ENCODE measurements around the gene EN2. TPM values are rescaled to one million over a fixed set of nuclear protein-coding genes. Genes with fewer than 3 reads are reported as not detected.

The EN2 gene
- total and polyA plus RNA-seq, 2 of the 13 experiments (the other 11 are each of a cell fraction or from before 2014, with no cell fraction given) = not detected

- BruUV-seq (replicated peaks) = no TSS peak
- H3K9ac ChIP-seq (ENCODE audit: insufficient read depth, low read depth, low read length) = no peak overlapping the region
- DNase-seq (ENCODE audit: low spot score) = no peak
- ATAC-seq = no peak
- ChIA-PET POLR2A (no interaction called here), CTCF (ENCODE audit: low intra/inter-chr PET ratio, low total read pairs) (no interaction called here)
- 2% methylated on average over 7 of the region's 9 CpGs for WGBS (ENCODE audit: low lambda C conversion rate)
- intact Hi-C loops (cut with micrococcal nuclease; ENCODE audit: unreplicated experiment) = no loop called here
- in situ Hi-C loops (cut with HindIII; ENCODE audit: extremely low pct_ligation_motif_present, low pct_unique_long_range_greater_than_20kb) = no loop called here
- H3K36me3 ChIP-seq (replicated peaks in 1 of 2; ENCODE audit: control insufficient read depth in 1 of 2, insufficient read depth in 2 of 2, low read length in 2 of 2) = no peaks in the 10 kb centered on the region
- H4K20me1 ChIP-seq (ENCODE audit: insufficient read depth, low read length) = no peaks in the 10 kb centered on the region
- H3K79me2 ChIP-seq (ENCODE audit: insufficient read depth, low read length) = no peaks in the 10 kb centered on the region
- no peak overlapping the region for H3K4me3 ChIP-seq (replicated peaks in 1 of 3; ENCODE audit: insufficient read depth in 1 of 3, low read depth in 2 of 3, low read length in 3 of 3)
- no peak overlapping the region for H3K27ac ChIP-seq (ENCODE audit: extremely low read length, insufficient read depth, low read length)
- TF ChIP-seq PAXIP1 (CRISPR knock-in tag; conservative IDR thresholded peaks at IDR 0.05) (no peak), ZFP62 (CRISPR knock-in tag; IDR thresholded peaks at IDR 0.05) (no peak), NCOA2 (CRISPR knock-in tag; IDR thresholded peaks at IDR 0.05) (no peak), MBD4 (IDR thresholded peaks at IDR 0.05; ENCODE audit: borderline replicate concordance, low read length) (no peak), MNT (IDR thresholded peaks at IDR 0.05) (no peak), ZNF574 (CRISPR knock-in tag; IDR thresholded peaks at IDR 0.05) (no peak), ZNF20 (CRISPR knock-in tag; IDR thresholded peaks at IDR 0.05) (no peak)
- no peak overlapping the region for H3K4me2 ChIP-seq (ENCODE audit: low read depth, low read length)
- no peaks in the 10 kb centered on the region for H3K9me3 ChIP-seq (ENCODE audit: low read length)
- FAIRE-seq = no peak
- H3K27me3 ChIP-seq (ENCODE audit: control insufficient read depth in 1 of 2, insufficient read depth in 2 of 2, low read length in 2 of 2) = peaks cover 24 to 92% of the 10 kb centered on the region in 2 experiments
- H2AFZ ChIP-seq (ENCODE audit: low read length) = no peak overlapping the region
- no peaks in the 10 kb centered on the region for H3K4me1 ChIP-seq (ENCODE audit: insufficient read depth, low read length)
Observed at GRCh38 chr7:155488483-155489127, 30.7 kb downstream of the EN2 start.

All from HepG2 (cell line).